IMR-90 (cell line): Measurements from ENCODE around the gene C6orf141. TPM values are rescaled to one million over a fixed set of nuclear protein-coding genes. Genes with fewer than 3 reads are reported as not detected.

Source experiments
- ATAC-seq: fragments of 200-7000 bp; cut with Tn5 transposase; 2 replicates; pipeline ENCODE4 v1.9.1; 2020; ENCODE audit warnings: low read depth, mild to moderate bottlenecking, moderate library complexity
- BruUV-seq: library from RNA; stranded (reverse); fragments of 400-500 nt; replicated peaks from 2 replicates; lab custom pipeline; 2021; lab: Mats Ljungman, UMichigan
- CTCF ChIA-PET: fragments of 300-600 bp; formaldehyde crosslinking; extraction: SDS; loops from one replicate; lab custom pipeline; 2021; ENCODE audit warnings: antibody characterized with exemption; lab: Yijun Ruan, JAX
- POLR2A ChIA-PET: fragments of 300-600 bp; sonication (Branson Sonifier 250); formaldehyde crosslinking; loops from one replicate; lab custom pipeline; 2022; ENCODE audit warnings: antibody characterized with exemption; ENCODE audit not compliant: unreplicated experiment; lab: Charles Lee
- DNase-seq: peaks from one replicate; pipeline ENCODE4 v3.0.0; 2013
- H2AFZ ChIP-seq: replicated peaks from 2 replicates; pipeline ENCODE3; 2013; ENCODE audit warnings: low read length, mild to moderate bottlenecking; ENCODE audit not compliant: poor library complexity
- H2AK5ac ChIP-seq: 2 replicates; pipeline ENCODE4 v1.6.1; 2013; ENCODE audit warnings: low read depth, low read length, inconsistent platforms
- H2AK9ac ChIP-seq: replicated peaks from 2 replicates; pipeline ENCODE3; 2013; ENCODE audit warnings: mild to moderate bottlenecking, low read depth, low read length, moderate library complexity; ENCODE audit not compliant: poor library complexity
- H2BK120ac ChIP-seq: 2 replicates; pipeline ENCODE4 v1.6.1; 2013; ENCODE audit warnings: low read depth, low read length, inconsistent platforms
- H2BK15ac ChIP-seq: 3 replicates; pipeline ENCODE4 v1.6.1; 2013; ENCODE audit warnings: low read depth, low read length, inconsistent platforms
- H2BK20ac ChIP-seq: 2 replicates; pipeline ENCODE4 v1.6.1; 2013; ENCODE audit warnings: low read depth, mild to moderate bottlenecking, inconsistent platforms, low read length, moderate library complexity
- H2BK5ac ChIP-seq: 2 replicates; pipeline ENCODE4 v1.6.1; 2013; ENCODE audit warnings: mild to moderate bottlenecking, low read depth, low read length, inconsistent platforms; ENCODE audit not compliant: poor library complexity, severe bottlenecking
- H3K14ac ChIP-seq: replicated peaks from 2 replicates; pipeline ENCODE4 v1.6.1; 2013; ENCODE audit warnings: low read depth, low read length, inconsistent platforms
- H3K18ac ChIP-seq: 2 replicates; pipeline ENCODE4 v1.6.1; 2013; ENCODE audit warnings: low read depth, low read length, control low read depth
- H3K23ac ChIP-seq: 2 replicates; pipeline ENCODE4 v1.6.1; 2013; ENCODE audit warnings: low read depth, low read length, inconsistent platforms
- H3K27ac ChIP-seq: 2 replicates; pipeline ENCODE4 v1.5.1; 2013; ENCODE audit warnings: mild to moderate bottlenecking, control low read depth, low read length; ENCODE audit not compliant: insufficient read depth
- H3K27me3 ChIP-seq: 2 replicates; pipeline ENCODE4 v1.6.1; 2013; ENCODE audit warnings: low read length; ENCODE audit not compliant: control insufficient read depth, insufficient read depth
- H3K36me3 ChIP-seq: 2 replicates; pipeline ENCODE4 v1.6.1; 2013; ENCODE audit warnings: low read length, mixed read lengths; ENCODE audit not compliant: control insufficient read depth, insufficient read depth
- H3K4ac ChIP-seq: 2 replicates; pipeline ENCODE4 v1.6.1; 2013; ENCODE audit warnings: low read depth, low read length, inconsistent platforms
- H3K4me1 ChIP-seq: 2 replicates; pipeline ENCODE4 v1.6.1; 2013; ENCODE audit warnings: low read length, mixed read lengths; ENCODE audit not compliant: control insufficient read depth, insufficient read depth
- H3K4me2 ChIP-seq: 2 replicates; pipeline ENCODE4 v1.6.1; 2013; ENCODE audit warnings: low read depth, mild to moderate bottlenecking, control low read depth, low read length, moderate library complexity
- H3K4me3 ChIP-seq: 2 replicates; pipeline ENCODE4 v1.5.1; 2013; ENCODE audit warnings: low read depth, mild to moderate bottlenecking, control low read depth, low read length, moderate library complexity; ENCODE audit not compliant: insufficient read depth
- H3K56ac ChIP-seq: 2 replicates; pipeline ENCODE4 v1.6.1; 2013; ENCODE audit warnings: low read length, inconsistent platforms; ENCODE audit not compliant: insufficient read depth; ENCODE audit errors: extremely low read depth
- H3K79me1 ChIP-seq, 2 experiments: 2 replicates each; pipeline ENCODE4 v1.6.1; 2013; ENCODE audit warnings: low read length in 2 of 2, inconsistent platforms in 1 of 2, low read depth in 1 of 2
- H3K9ac ChIP-seq: 2 replicates; pipeline ENCODE4 v1.6.1; 2013; ENCODE audit warnings: low read depth, low read length, control low read depth
- H3K9me1 ChIP-seq: 2 replicates; pipeline ENCODE4 v1.6.1; 2013; ENCODE audit warnings: low read length, inconsistent platforms; ENCODE audit not compliant: insufficient read depth
- H3K9me3 ChIP-seq: 2 replicates; pipeline ENCODE4 v1.6.1; 2013; ENCODE audit warnings: low read length; ENCODE audit not compliant: control insufficient read depth, insufficient read depth
- H4K20me1 ChIP-seq: 2 replicates; pipeline ENCODE4 v1.6.1; 2013; ENCODE audit warnings: low read length, inconsistent platforms; ENCODE audit not compliant: insufficient read depth
- H4K5ac ChIP-seq: 2 replicates; pipeline ENCODE4 v1.6.1; 2013; ENCODE audit warnings: mild to moderate bottlenecking, low read depth, low read length, control low read depth
- H4K8ac ChIP-seq, 2 experiments: 2 replicates each; pipeline ENCODE4 v1.6.1; 2013; ENCODE audit warnings: low read depth in 2 of 2, low read length in 2 of 2, control low read depth in 1 of 2, inconsistent platforms in 1 of 2
- H4K91ac ChIP-seq: 2 replicates; pipeline ENCODE4 v1.6.1; 2013; ENCODE audit warnings: low read depth, low read length, inconsistent platforms; ENCODE audit not compliant: insufficient read depth
- BHLHE40 ChIP-seq: fragments of 150-350 bp; IDR thresholded peaks from 2 replicates; pipeline ENCODE4 v1.6.1; 2016; ENCODE audit warnings: mild to moderate bottlenecking, low read depth, low read length
- CEBPB ChIP-seq: IDR thresholded peaks from 2 replicates; pipeline ENCODE4 v1.6.1; 2012; ENCODE audit warnings: low read depth, low read length, improper control_type of control experiment
- FOS ChIP-seq: fragments of 150-350 bp; IDR thresholded peaks from 2 replicates; pipeline ENCODE4 v1.6.1; 2016; ENCODE audit warnings: low read depth, low read length
- MAFK ChIP-seq: IDR thresholded peaks from 2 replicates; pipeline ENCODE4 v1.6.1; 2012; ENCODE audit warnings: low read depth, low read length, improper control_type of control experiment
- MXI1 ChIP-seq: IDR thresholded peaks from 2 replicates; pipeline ENCODE4 v1.6.1; 2012; ENCODE audit warnings: low read depth, mild to moderate bottlenecking, low read length, moderate library complexity, borderline replicate concordance
- NFE2L2 ChIP-seq: fragments of 150-350 bp; IDR thresholded peaks from 2 replicates; pipeline ENCODE4 v1.6.1; 2016; ENCODE audit warnings: low read depth, mild to moderate bottlenecking, low read length
- POLR2A ChIP-seq: IDR thresholded peaks from 2 replicates; pipeline ENCODE4 v1.6.1; 2012; ENCODE audit warnings: mild to moderate bottlenecking, low read depth, low read length
- WGBS, 2 experiments: methylation state at CpG; one replicate each; pipeline versions ENCODE4 v1.1.5 to v1.1.7; 2013; ENCODE audit warnings: missing lambda C conversion rate in 2 of 2; ENCODE audit not compliant: insufficient read length in 1 of 2; ENCODE audit errors: extremely low coverage in 2 of 2; 5-methylcytosine and 5-hydroxymethylcytosine counted together
- dilution Hi-C: fragments of 300-500 bp; cut with HindIII; formaldehyde crosslinking; loops from one replicate; pipeline ENCODE4 v1.14.3; 2018; ENCODE audit warnings: low sequenced_read_pairs; ENCODE audit not compliant: unreplicated experiment
- in situ Hi-C: fragments of 300-500 bp; cut with MboI; formaldehyde crosslinking; loops from 3 replicates; pipeline ENCODE4 v1.14.3; 2019; ENCODE audit warnings: low sequenced_read_pairs, inconsistent platforms, mixed read lengths
- intact Hi-C: fragments of 100-400 bp; cut with micrococcal nuclease; formaldehyde crosslinking; loops from 2 replicates; pipeline ENCODE4 v1.10.0; 2022
- polyA plus RNA-seq, 3 experiments: library from polyadenylated mRNA; depleted of rRNA; stranded (reverse); fragments of >200 nt; gene quantifications; 2 replicates each; pipeline ENCODE4 v1.2.3, GENCODE V29; 2012; ENCODE audit warnings: low replicate concordance in 1 of 3
- total RNA-seq: library from RNA; depleted of rRNA; stranded (reverse); fragments of >200 nt; gene quantifications from 2 replicates; pipeline ENCODE4 v1.2.3, GENCODE V29; 2012

C6orf141 gene
- total and polyA plus RNA-seq, 2 of the 4 experiments (the other 2 are of a cell fraction), result not detected

- TF ChIP-seq FOS (no peak), BHLHE40 (no peak), MXI1 (no peak), CEBPB (no peak)
Measured at GRCh38 chr6:49517919-49518318, 32.5 kb upstream of the C6orf141 start (continued).

GRCh38 chr6:49519660-49520059 is 30.8 kb upstream of the C6orf141 start:
- Histone ChIP-seq H4K20me1 (no peaks in the 10 kb centered on the region), H3K4me3 (no peak overlapping the region), H3K36me3 (no peaks in the 10 kb centered on the region), H3K4me2 (no peak overlapping the region), H2BK5ac (no peak overlapping the region), H3K56ac (no peak overlapping the region), H2AK9ac (no peak overlapping the region), H2BK15ac (no peak overlapping the region), H3K14ac (no peak overlapping the region), H4K8ac (no peak overlapping the region), H2AK5ac (no peak overlapping the region), H3K9me1 (no peaks in the 10 kb centered on the region), H3K27ac (no peak overlapping the region), H3K27me3 (no peaks in the 10 kb centered on the region), H3K4ac (no peak overlapping the region), H4K91ac (no peak overlapping the region), H3K79me1 (no peaks in the 10 kb centered on the region), H2BK20ac (no peak overlapping the region), H3K9me3 (no peaks in the 10 kb centered on the region), H3K23ac (no peak overlapping the region), H3K4me1 (no peaks in the 10 kb centered on the region), H3K9ac (no peak overlapping the region), H2AFZ (no peak overlapping the region), H3K18ac (no peak overlapping the region), H2BK120ac (no peak overlapping the region), H4K5ac (no peak overlapping the region)
- dilution Hi-C loops, result no loop called here
- DNase-seq (no peak), ATAC-seq (no peak)
- no CpG with 5 or more reads among the region's 1 CpG for WGBS, 2 experiments
- BruUV-seq, result no TSS peak
- intact Hi-C loops, result no loop called here
- ChIA-PET CTCF (interaction anchor here (1.5 kb wide), 1 partner anchor 12 kb away, joined by 10 read pairs; no protein-coding TSS in a partner anchor), POLR2A (no interaction called here)
- in situ Hi-C loops, result loop anchor here (10.0 kb wide), 1 partner anchor 85 kb away; no protein-coding TSS in a partner anchor
- TF ChIP-seq POLR2A (no peak), MAFK (no peak), NFE2L2 (no peak)
